Panc1 (cell line): ENCODE results near the gene GJB3. TPM values are rescaled to one million over a fixed set of nuclear protein-coding genes. Genes with fewer than 3 reads are reported as not detected.

Source experiments
- ATAC-seq: fragments of 200-7000 bp; cut with Tn5 transposase; 2 replicates; pipeline ENCODE4 v1.9.1; 2020; ENCODE audit warnings: mild to moderate bottlenecking, moderate library complexity
- BruUV-seq: library from RNA; stranded (reverse); fragments of 400-500 nt; replicated peaks from 2 replicates; lab custom pipeline; 2021; lab: Mats Ljungman, UMichigan
- CTCF ChIA-PET: fragments of 300-600 bp; sonication (Branson Sonifier 250); formaldehyde crosslinking; loops from one replicate; lab custom pipeline; 2022; ENCODE audit warnings: antibody characterized with exemption; lab: Charles Lee
- POLR2A ChIA-PET: fragments of 300-600 bp; sonication (Branson Sonifier 250); formaldehyde crosslinking; loops from one replicate; lab custom pipeline; 2022; ENCODE audit warnings: antibody characterized with exemption; lab: Charles Lee
- DNase-seq: peaks from one replicate; pipeline ENCODE4 v3.0.0-alpha.2; 2010; ENCODE audit warnings: low read depth, low spot score
- H3K27ac ChIP-seq: 2 replicates; pipeline ENCODE4 v1.5.1; 2011; ENCODE audit warnings: mild to moderate bottlenecking, low read length, inconsistent platforms
- H3K27me3 ChIP-seq: fragments of 200-500 bp; sonication (Bioruptor generic); 2 replicates; pipeline ENCODE4 v1.6.0; 2014; ENCODE audit warnings: low read length, inconsistent platforms; ENCODE audit not compliant: control insufficient read depth, insufficient read depth
- H3K36me3 ChIP-seq: fragments of 200-500 bp; sonication (Bioruptor generic); 2 replicates; pipeline ENCODE4 v1.5.1; 2014; ENCODE audit warnings: inconsistent platforms, mild to moderate bottlenecking, low read length, moderate library complexity; ENCODE audit not compliant: control insufficient read depth, insufficient read depth
- H3K4me1 ChIP-seq: 2 replicates; pipeline ENCODE4 v1.5.1; 2011; ENCODE audit warnings: inconsistent platforms, mild to moderate bottlenecking, low read length, moderate library complexity; ENCODE audit not compliant: control insufficient read depth, insufficient read depth
- H3K4me3 ChIP-seq, 2 experiments: 2 replicates each; pipeline ENCODE4 v1.5.1; 2011 to 2012; ENCODE audit warnings: low read depth in 2 of 2, low read length in 2 of 2, mild to moderate bottlenecking in 2 of 2, inconsistent platforms in 1 of 2, moderate library complexity in 1 of 2
- H3K9me3 ChIP-seq: fragments of 200-500 bp; sonication (Bioruptor generic); 2 replicates; pipeline ENCODE4 v1.5.1; 2014; ENCODE audit warnings: low read depth, mild to moderate bottlenecking, inconsistent platforms, low read length, moderate library complexity; ENCODE audit not compliant: control insufficient read depth, insufficient read depth
- POLR2AphosphoS5 ChIP-seq: IDR thresholded peaks from 2 replicates; pipeline ENCODE4 v1.6.1; 2012; ENCODE audit warnings: mild to moderate bottlenecking, low read depth, low read length, moderate library complexity
- REST ChIP-seq, 2 experiments: IDR thresholded peaks; 2 replicates each; pipeline ENCODE4 v1.6.1; 2011 to 2012; ENCODE audit warnings: low read depth in 2 of 2, control low read depth in 1 of 2, low read length in 1 of 2, mild to moderate bottlenecking in 1 of 2, moderate library complexity in 1 of 2; ENCODE audit not compliant: insufficient read depth in 1 of 2
- SIN3A ChIP-seq: IDR thresholded peaks from 2 replicates; pipeline ENCODE4 v1.6.1; 2012; ENCODE audit warnings: low read depth, mild to moderate bottlenecking, low read length, moderate library complexity, borderline replicate concordance; ENCODE audit not compliant: insufficient read depth
- TCF7L2 ChIP-seq: IDR thresholded peaks from 2 replicates; pipeline ENCODE4 v1.6.1; 2011; ENCODE audit warnings: mild to moderate bottlenecking, low read depth, low read length, inconsistent platforms
- in situ Hi-C: cut with HindIII; loops from 2 replicates; pipeline ENCODE4 v1.10.0; 2016; ENCODE audit warnings: low sequenced_read_pairs, low pct_unique_long_range_greater_than_20kb
- intact Hi-C: fragments of 100-400 bp; cut with micrococcal nuclease; formaldehyde crosslinking; loops from one replicate; pipeline ENCODE4 v1.10.0; 2022; ENCODE audit not compliant: unreplicated experiment
- total RNA-seq: library from RNA; stranded (reverse); gene quantifications from one replicate; pipeline ENCODE4 v1.2.1, GENCODE V29; 2021; ENCODE audit not compliant: unreplicated experiment
- TF ChIP-seq, protein P1 (sequence below): fragments of 450-650 bp; IDR thresholded peaks from 2 replicates; pipeline ENCODE4 v1.5.1; 2017; ENCODE audit warnings: mild to moderate bottlenecking

The GJB3 gene
- total RNA-seq, 1 experiment from 2014 or later, result 0.15 TPM

DNA sequence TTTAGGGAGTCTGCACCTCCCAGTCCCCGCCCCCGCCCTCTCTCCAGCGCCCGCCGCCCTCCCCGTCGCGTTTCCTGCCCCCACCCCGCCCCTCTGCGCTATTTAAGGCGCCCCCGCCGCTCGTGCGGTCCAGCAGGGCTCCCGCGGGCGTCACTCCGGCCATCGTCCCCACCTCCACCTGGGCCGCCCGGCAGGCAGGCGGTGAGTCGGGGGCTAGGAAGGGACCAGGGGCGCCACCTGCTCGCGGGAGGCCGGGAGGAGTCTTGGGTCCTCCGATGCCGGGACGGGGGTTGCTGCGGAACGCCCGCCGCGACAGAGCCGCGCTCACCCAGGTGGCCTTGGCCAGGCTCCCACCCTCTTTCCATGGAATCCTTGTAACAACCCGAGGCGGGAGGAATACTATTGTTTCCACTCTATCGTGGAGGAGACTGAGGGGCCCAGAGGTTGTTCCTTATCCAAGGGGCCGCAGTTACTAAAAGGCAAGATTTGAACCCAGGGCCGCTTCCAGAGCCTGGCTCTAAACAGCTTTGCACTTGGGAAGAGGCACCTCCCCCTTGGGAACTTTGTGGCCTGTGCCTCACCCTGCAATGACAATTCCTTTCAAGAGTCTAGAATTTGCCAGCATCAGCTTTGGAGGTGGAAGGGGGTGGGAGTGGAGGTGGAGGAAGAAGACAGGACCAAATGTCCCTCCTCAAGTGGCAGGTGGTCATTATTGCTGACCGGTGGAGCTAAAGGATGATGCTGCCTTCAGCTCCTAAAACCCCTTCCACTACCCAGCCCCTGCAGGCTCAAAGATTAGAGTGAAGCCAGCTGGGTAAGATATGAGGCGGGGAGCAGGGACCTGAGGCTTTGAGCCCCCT, 12.1 kb downstream of the GJB3 start, which contains the start of gene GJA4:
GJA4 (plus strand) TSS at position 132 of the 860 bp plus-strand sequence. CDS start 1,215 bp downstream, outside the sequence.
- TF ChIP-seq, protein P1, sequence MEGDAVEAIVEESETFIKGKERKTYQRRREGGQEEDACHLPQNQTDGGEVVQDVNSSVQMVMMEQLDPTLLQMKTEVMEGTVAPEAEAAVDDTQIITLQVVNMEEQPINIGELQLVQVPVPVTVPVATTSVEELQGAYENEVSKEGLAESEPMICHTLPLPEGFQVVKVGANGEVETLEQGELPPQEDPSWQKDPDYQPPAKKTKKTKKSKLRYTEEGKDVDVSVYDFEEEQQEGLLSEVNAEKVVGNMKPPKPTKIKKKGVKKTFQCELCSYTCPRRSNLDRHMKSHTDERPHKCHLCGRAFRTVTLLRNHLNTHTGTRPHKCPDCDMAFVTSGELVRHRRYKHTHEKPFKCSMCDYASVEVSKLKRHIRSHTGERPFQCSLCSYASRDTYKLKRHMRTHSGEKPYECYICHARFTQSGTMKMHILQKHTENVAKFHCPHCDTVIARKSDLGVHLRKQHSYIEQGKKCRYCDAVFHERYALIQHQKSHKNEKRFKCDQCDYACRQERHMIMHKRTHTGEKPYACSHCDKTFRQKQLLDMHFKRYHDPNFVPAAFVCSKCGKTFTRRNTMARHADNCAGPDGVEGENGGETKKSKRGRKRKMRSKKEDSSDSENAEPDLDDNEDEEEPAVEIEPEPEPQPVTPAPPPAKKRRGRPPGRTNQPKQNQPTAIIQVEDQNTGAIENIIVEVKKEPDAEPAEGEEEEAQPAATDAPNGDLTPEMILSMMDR, result no peak
- TF ChIP-seq REST (IDR thresholded peaks at IDR 0.05; ENCODE audit: insufficient read depth in 1 of 2, low read depth in 2 of 2, low read length in 1 of 2), result no peak
- no peak for TF ChIP-seq POLR2AphosphoS5
- TF ChIP-seq TCF7L2, result no peak
- TF ChIP-seq SIN3A, result no peak
- intact Hi-C loops (no loop called here), in situ Hi-C loops (no loop called here)
- no peaks in the 10 kb centered on the region for H3K27me3 ChIP-seq
- DNase-seq (no peak), ATAC-seq (no peak)
- H3K36me3 ChIP-seq, result no peaks in the 10 kb centered on the region
- no peaks in the 10 kb centered on the region for H3K4me1 ChIP-seq
- H3K4me3 ChIP-seq, result no peak within 1 kb of the TSS
- no peaks in the 10 kb centered on the region for H3K9me3 ChIP-seq
- CTCF ChIA-PET, result no interaction called here
- H3K27ac ChIP-seq, result no peak within 1 kb of the TSS
- BruUV-seq, result no TSS peak
- POLR2A ChIA-PET, result no interaction called here

GRCh38 chr1:34794001-34794789, 13.2 kb downstream of the GJB3 start:
- no TSS peak for BruUV-seq
- no peaks in the 10 kb centered on the region for H3K36me3 ChIP-seq
- no peak for TF ChIP-seq REST (IDR thresholded peaks at IDR 0.05; ENCODE audit: insufficient read depth in 1 of 2, low read depth in 2 of 2, low read length in 1 of 2)
- no peak for TF ChIP-seq TCF7L2
- TF ChIP-seq, protein P1, result no peak
- no peak for TF ChIP-seq POLR2AphosphoS5
- no peak for TF ChIP-seq SIN3A
- POLR2A ChIA-PET, result no interaction called here
- no peaks in the 10 kb centered on the region for H3K9me3 ChIP-seq
- in situ Hi-C loops, result no loop called here
- no peaks in the 10 kb centered on the region for H3K4me1 ChIP-seq
- H3K4me3 ChIP-seq, result no peak overlapping the region
- no peak for DNase-seq
- ATAC-seq, result no peak
- H3K27me3 ChIP-seq, result no peaks in the 10 kb centered on the region
- intact Hi-C loops, result no loop called here
- H3K27ac ChIP-seq, result no peak overlapping the region
- CTCF ChIA-PET, result no interaction called here
